ENCODE data around the gene AP3D1. TPM values are rescaled to one million over a fixed set of nuclear protein-coding genes. Genes with fewer than 3 reads are reported as not detected.
"Not testable (repeated sequence)": the region's sequence is repeated elsewhere in the genome, so short reads cannot be mapped to it uniquely, and the experiment has no call there.

Gene AP3D1
- total RNA-seq, 1 donor from 2014 or later = 64.3 TPM

DNA sequence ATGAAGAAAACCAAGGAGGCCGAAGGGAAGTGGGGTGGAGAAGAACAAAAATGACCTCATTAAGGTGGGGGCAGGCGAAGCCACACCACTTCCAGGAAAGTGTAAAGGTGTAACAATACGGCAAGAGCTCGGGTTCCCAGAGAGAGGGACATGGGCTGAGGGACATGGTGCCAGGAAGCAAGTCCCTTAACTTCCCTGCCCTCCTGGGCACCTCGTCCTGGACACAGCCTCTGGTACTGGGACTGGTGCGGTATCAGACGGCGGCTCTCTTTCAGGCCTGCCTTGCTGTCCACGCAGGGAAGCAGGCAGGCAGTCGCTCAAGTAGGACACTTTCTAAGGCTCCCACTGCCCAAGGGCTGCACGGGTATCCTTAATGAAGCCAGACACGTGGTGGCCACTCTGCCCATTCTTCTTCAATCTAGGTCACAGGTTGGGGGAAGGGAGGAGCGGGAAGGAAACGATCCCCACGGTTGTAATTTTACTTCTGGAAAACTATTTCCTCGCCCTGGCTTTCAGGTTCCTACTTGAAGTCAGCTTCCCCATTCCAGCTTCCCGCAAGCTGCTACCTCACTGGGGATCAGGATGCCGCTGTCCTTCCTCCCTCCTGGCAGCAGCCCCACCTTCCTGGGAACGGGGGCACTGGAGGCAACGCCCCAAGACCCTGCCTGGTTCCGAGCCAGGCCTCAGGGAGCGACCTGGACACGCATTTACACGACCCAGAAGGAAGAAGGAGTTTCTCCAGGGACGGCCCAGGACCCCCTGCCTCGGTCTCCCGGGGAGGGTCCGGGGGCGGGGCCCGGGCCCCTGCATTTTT is 1.2 kb downstream of the AP3D1 start:
- no peak for DNase-seq

DNA sequence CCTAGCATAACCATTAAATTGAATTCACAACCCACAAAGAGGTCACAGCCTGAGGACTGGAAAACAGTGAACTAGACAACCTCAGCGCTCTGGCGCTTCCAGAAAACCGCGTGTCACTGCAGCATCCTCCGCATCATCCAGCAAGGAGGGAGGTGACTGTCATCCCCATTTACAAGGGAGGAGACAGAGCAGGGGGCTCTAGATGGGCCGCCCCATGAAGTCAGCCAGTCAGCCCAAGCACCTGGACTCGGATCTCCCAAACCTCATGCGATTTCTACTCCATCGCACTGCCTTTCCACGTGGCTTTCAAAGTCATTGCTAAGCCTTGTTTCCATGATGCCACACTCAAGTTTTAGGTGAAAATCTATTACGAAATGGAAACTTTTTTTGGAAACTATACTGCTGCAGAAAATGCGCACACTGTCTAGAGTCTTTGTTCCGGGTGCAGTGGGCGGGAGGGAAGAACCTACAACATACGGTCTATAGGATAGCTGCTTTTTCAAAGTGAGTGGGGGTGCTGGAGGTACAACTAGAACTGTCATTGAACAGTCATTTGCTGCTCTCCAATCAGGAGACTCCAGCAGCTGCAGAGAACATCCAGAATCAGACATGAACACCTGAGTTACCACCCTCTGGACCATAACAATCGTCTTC is 2.8 kb downstream of the AP3D1 start:
- no peak for DNase-seq

DNA sequence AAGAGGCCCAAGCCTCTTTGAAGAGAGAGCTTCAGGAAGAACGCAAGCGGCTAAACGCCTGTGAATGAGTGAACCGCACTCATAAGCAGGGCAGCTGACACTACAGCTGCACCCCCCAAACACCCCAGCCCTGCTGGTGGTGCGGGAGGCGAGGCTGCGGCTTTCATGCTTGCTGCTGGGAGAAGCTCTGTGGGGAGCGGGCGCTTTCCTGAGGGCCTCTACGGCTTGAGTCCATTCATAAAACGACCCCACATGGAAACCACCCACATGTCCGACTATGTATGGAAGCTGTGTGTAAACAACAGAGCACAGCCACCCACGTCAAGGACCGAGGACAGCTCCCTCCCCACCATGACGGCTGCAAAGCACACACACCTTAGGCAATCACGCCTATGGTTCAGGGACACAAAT is 5.5 kb downstream of the AP3D1 start:
- DNase-seq = no peak

DNA sequence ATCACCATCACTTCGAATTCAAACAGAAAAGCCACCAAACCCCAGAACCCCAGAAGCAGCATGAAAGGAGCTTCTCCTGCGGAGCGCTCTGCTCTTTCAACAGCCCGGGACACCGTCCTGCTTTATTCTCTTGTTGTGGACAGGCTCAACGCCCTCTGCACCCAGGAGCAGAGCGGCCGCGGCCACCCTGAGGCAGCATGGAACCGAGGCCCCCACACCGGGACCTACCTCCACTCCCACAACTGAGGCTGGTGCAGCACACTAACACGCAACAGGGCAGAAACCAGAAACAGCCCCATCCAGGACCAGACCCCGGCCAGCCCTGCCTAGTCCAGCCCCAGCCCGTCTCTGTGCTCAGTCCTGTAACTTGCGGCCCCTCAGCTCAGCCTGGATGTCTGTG is 7.2 kb downstream of the AP3D1 start:
- DNase-seq = no peak

DNA sequence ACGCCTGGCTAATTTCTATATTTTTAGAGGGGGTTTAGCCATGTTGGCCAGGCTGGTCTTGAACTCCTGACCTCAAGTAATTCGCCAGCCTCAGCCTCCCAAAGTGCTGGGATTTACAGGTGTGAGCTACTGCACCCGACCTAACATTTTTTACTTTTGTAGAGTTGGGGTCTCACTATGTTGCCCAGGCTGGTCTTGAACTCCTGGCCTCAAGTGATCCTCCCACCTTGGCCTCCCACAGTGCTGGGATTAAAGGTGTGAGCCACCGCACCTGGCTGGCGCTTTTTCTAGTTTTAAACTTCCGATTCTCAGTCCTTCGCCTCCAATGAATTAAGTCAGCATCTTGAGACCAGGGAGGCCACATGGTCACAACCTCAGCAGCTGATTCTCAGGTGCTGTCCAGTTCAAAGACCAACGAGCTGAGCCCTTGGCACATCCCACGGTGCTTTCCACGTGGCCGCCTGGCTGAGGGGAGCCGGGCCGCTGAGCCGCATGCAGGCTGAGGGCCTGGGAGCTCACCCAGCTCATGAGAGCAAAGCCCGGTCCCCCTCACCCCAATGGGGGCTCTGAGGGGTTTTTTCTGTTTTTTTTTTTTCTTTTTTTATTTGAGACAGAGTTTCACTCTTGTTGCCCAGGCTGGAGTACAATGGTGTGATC is 9.1 kb downstream of the AP3D1 start:
- DNase-seq = no peak

DNA sequence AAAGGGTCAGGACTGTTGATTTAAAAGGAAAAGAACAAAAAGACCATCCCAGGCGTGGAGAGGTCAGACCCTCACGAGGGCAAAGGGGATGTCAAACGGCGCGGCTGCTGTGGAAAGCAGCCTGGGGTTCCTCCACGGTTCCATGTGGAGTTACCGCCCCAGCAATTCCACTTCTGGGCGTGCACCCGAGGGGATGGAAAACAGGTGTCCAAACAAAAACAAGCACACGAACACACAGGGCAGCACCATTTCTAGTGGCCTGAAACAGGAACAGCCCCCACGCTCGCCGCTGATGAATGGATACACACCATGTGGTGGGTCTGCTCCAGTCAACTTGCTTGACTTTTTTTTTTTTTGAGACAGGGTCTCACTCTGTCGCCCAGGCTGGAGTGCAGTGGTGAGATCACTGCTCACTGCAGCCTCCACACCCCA is 11.2 kb downstream of the AP3D1 start:
- no peak for DNase-seq

DNA sequence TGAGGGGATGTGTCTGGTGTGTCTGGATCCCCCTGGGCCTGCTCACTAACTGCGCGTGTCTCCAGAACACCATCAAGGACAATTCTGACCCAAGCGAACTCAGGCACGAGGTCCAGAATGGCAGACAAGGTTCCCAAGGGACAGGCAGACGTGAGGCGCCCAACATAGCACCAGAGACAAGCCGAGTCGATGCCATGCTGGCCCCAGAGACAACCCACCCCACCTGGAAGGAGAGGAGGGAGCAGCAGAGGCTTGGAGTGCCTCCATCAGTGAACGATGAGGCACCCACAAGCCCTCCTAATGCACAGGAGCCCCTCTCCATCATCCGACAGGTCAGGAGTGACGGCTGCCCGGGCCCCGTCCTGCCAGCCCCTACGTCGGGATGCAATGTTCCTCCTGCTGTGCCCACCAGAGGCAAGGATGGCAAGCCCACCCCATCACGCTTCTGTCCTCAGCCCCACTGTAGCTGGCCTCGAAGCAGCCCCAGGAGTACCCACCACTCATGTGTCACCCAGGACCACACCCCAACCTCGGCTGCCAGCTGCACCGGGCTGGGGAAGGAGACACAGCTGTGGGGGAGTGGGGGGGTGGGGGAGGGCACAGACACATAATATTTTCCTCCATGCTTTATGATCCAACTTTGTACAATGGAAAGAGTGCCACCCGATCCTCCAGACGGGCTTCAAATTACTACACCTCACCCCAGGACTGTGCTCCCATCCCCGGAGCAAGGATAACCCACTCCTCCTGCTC is 11.8 kb downstream of the AP3D1 start:
- no peak for DNase-seq

DNA sequence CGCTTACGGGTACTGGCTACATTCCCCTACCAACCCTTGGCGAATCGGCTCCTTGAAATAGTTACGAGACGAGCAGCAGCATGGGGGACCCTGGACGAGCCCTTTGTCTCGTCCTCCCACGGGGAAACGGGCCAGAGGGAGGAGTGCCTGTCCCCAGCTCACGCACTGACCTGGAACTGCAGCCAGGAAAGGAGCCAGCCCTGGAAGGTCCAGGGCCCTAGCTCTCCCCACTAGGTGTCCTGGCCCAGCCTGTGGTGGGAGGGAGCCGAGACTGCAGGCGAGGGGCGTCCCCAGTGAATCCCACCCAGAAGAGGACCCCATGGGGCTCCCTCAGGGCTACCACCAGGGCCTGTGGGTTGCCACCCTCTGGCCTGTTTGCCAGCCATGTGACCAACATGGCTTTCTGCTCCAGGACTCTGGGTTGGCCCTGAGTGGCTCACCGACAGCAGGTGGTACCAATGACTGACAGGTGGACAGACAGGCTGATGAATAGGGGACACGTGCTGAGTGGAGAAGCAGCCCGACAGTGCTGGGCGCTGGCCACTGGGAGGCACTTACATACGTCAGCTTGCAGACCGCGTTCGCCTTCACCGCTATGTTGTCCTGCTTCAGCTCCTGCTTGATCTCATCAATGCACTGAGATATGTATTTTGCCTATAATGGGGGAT is 13.2 kb downstream of the AP3D1 start:
- no peak for DNase-seq

DNA sequence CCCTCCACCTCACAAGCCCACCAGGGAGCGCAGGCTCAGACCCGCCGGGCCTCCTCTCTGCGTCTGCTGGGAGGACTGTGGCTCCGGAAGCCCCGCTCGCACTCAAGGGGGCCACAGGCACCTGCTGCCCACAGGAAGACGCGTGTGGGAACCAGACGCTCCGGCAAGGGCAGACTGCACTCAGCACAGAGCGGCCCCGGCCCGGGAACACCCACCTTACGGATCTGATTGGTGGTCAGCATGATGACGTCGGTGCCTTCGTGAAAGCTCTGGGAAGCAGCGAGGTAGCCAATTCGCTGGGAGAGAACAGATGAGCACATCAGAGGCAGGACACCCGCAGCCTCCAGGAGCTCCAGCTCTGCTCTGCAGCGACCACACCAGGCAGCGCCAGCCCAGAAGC is 14.6 kb downstream of the AP3D1 start:
- DNase-seq = no peak

DNA sequence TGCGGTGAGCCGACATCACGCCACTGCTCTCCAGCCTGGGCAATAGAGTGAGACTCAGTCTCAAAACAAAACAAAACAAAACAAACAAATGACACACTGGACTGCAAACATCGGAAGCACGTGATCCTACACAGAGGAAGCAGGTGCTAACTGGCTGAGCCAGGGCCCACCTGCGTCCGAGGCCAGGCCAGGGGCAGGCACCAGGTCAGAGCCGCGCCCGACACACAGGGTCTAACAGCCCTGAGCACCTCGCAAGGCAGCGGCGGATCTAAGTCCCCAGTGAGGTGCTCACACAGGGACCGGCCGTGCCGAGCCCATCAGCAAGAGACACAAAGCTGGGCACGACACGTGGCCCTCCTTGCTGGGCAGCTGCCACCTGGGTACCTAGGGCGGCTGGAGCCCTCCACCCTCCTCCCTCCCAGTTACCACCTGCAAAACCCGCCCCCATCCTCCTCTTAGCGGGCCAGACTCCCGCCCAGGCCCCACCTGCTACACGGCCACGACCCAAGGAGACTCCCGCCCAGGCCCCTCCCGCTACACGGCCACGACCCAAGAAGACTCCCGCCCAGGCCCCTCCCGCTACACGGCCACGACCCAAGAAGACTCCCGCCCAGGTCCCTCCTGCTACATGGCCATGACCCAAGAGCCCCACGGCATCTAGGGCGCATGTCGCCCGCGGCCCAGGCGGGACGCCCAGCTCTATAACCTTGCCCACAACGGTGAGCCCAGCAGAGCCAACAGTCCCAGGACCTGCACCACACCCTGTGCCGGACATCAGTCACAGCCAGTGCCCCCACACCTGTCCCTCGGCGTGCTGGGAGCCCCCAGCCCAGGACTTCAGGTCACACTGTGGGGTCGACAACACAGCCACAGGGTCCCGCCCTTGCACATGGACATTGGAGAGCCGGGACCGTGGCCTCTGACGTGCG is 15.6 kb downstream of the AP3D1 start:
- DNase-seq = no peak

DNA sequence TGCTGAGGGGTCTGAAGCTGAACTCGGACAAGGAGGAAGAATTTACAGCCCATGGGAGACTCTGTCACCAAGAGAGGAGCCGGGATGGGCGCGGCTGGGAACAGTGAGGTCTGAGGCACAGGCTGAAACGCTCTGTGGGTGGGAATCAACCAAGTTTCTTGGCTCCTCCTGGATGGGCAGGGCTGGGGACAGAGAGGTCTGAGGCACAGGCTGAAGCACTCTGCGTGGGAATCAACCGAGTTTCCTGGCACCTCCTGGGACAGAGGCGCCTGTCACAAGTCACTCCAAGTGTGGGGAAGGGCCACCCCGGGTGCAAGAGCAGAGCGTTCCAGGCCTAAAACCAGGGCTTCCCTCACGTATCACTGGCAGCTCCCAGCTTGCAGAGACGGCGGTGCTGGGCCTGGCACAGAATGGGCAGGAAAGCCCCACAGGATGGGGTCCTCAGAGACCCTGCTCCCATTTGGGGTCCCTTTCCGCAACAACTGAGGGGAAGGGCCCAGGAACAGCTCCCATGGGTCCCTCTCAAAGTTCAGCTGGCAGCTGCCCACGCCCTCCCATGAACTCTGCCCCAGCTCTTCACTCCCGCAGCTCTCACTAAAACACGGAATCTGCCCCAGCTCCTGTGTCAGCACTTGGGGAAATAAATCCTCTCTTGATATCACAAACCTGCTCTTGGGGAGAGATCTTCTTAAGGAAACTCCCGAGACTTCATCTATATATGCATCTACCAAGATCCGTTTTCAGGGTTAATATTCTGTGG is 18.5 kb downstream of the AP3D1 start:
- DNase-seq = no peak

DNA sequence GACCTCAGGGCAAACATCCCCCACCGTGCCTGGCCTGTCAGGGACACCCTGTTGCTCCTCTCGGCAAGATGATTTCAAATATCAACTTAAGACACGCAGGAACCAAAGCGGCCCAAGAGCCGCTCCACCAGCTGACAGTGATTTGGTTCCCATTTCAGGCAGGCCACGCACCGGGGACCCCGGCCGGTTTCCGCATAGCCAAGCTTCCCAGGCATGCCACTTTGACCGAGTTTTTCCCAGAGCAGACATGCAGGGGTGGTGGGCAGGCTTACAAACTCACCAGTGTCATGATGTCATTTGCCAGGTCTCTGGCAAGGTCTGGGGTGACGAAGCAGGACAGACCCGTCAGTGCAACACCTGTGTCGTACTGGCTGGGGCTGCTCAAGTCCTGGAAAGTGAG is 19.2 kb downstream of the AP3D1 start:
- DNase-seq = no peak

DNA sequence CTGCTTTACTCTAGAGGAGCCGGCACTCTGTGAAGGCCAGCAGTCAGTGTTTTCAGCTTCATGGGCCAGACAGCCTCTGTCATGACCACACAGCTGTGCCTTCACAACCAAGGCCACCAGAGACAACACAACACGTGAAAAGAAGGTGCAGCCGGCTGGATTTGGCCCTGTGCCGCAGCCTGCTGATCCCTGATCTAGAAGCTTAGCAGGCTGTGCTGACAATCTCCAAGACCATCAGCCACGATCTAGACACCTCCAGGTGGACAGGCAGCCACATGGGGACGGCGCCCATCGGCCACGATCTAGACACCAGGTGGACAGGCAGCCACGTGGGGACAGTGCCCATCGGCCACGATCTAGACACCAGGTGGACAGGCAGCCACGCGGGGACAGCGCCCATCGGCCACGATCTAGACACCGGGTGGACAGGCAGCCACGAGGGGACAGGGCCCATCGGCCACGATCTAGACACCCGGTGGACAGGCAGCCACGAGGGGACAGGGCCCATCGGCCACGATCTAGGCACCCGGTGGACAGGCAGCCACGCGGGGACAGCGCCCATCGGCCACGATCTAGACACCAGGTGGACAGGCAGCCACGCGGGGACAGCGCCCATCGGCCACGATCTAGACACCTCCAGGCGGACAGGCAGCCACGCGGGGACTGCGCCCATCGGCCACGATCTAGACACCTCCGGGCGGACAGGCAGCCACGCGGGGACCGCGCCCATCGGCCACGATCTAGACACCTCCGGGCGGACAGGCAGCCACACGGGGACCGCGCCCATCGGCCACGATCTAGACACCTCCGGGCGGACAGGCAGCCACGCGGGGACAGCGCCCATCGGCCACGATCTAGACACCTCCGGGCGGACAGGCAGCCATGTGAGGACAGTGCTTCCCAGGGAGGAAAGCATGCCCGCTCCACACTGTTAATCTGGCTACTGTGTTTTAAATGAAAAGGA is 20.1 kb downstream of the AP3D1 start:
- not testable (repeated sequence) for DNase-seq

DNA sequence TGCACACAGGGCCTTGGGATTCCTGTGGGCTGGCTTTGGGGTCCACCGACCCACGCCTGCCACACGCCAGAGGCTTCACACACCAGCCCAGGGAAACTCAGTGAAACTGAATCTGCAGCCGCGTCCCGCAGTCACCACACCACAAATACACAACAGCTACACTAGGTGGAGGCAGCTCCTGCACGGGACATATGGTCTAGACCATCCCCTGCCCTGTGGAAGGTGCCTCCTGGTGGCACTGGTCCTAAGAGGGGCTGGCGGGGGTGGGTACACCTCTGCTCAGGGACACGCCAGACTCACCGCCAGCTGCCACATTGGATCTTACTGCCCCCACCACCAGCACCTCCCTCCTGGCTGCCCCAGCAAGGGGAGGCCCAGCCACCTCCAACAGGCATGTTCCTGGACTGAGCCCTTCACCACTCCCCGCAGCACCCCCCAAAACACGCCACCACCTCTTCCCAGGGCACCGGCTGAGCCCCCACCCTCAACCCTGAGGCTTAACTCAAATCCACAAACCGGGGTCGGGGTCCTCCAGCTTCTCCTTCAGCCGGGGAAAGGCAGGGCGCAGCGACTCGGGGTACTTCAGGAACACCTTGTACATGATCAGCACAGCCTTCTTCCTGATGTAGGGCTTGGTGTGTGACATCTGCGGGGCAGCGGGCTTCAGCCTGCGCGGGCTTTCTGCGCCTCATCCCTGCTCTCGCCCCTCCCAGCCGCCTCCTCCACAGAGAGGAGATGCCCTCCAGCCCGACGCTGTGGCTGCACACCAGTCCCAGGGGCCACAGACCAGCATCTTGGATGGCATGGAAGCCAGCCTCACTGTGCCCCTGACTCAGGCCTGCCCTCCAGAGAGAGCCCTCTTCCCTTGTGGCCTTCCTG is 21.2 kb downstream of the AP3D1 start:
- DNase-seq = no peak

DNA sequence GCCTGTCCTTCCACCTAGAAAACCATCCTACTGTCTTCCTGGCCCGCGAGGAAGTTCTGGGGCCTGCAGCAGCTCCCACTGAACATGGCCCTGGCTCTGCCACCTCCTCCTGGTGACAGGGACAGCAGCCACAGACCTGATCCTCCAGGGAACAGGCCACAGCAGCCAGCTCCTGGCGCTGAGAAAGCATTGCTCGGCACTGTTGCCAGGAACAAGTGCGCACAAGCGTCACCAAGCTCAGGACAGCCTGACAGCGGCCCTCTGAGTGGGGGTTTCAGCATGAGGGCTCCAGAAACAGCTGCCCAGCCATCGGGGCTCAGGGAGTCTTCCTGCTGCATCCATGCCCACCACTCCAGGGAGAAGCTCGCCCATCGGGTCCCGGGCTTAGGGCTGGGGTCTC is 21.9 kb downstream of the AP3D1 start:
- no peak for DNase-seq

DNA sequence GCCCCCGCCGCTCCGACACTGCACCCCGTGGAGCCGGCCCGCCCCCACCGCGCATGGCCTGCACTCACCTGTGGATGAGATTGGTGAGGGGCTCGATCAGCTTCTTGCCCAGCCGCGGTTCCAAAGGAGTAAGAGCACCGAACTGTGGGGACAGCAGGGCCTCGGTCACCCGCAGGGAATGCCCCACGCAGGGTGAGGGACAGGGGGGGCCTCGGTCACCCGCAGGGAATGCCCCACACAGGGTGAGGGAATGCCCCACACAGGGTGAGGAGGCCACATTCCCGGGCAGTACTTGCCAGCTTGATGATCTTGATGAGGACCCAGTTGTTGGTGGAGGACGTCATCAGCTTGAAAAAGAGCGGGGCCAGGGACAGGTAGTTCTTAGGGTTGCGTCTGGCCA is 22.3 kb downstream of the AP3D1 start:
- no peak for DNase-seq

DNA sequence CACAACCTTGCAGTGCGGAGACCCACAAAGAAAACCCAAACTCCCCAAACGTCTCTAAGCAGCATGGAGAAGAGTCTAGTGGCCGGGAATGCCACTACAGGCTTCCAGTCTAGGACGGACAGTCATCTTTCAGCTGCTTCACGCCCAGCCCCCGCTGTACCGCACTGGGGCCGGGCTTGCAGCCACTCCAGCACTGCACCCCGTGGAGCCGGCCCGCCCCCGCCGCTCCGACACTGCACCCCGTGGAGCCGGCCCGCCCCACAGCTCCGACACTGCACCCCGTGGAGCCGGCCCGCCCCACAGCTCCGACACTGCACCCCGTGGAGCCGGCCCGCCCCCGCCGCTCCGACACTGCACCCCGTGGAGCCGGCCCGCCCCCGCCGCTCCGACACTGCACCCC is 23.1 kb downstream of the AP3D1 start:
- not testable (repeated sequence) for DNase-seq

DNA sequence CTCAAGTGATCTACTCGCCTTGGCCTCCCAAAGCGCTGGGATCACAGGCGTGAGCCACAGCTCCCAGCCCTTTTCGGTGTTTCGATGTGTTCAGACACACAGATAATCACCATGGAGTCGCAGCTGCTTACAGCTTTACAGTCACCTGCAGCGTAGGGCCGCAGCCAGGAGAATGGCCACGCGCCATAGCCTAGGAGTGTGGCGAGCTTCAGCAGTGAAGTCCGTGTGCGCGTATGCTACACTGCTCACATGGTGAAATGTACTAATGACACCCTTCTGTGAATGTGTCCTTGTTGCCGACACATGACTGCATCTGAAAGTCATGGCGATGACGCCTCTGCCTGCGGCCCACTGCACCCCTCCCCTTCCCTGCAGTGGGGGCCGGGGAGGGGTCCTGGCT is 23.6 kb downstream of the AP3D1 start:
- no peak for DNase-seq
